ENCODE data around the gene SLC9C1. TPM values are rescaled to one million over a fixed set of nuclear protein-coding genes. Genes with fewer than 3 reads are reported as not detected.

SLC9C1 gene
- total RNA-seq, 1 donor from 2014 or later: 0.94 TPM

- DNase-seq (ENCODE audit: low spot score): no peak
- ATAC-seq: no peak
- intact Hi-C loops (cut with DNase I): no loop called here
Observed at GRCh38 chr3:112090887-112091586, 203.0 kb downstream of the SLC9C1 start.

Small RNAs within 50 kb of the gene (microRNA-seq; reads per million reads assigned to microRNA genes)
- not detected for gene MIR567

Other genes starting within 250 kb of the SLC9C1 start
- gene C3orf52, start 207.8 kb downstream of the SLC9C1 start, total RNA-seq: 9.1 TPM
- 0.22 TPM for gene GCSAM, start 161.0 kb downstream of the SLC9C1 start, total RNA-seq
- 23.8 TPM for gene CD200, start 38.9 kb upstream of the SLC9C1 start, total RNA-seq
- gene BTLA, start 205.3 kb upstream of the SLC9C1 start, total RNA-seq: 0.45 TPM